Amygdala (tissue), 56 donors: ENCODE data around the gene TLE7.

ENCODE experiments used
- DNase-seq, 56 donors: peaks; one replicate each; lab custom pipeline; 2025; lab: John Stamatoyannopoulos, UW

The TLE7 gene

DNA sequence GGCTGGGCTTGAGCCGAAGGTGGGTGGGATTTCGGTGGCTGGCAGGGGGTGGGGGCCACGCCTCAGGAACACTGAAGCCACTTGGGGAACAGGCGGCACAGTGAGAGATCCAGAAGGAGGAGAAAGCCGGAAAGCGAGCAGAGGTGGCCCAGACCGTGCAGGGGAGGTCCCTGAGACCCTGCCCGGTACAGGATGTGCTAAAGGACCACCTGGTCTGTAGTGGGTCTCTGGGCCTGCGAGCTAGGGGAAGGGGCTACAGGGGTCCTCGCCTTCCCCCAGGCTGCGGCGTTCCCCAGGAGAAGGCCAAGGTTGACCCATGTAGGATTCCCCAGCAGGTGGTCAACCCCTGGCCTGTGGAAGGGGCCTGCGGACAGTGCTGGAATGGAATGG is at the start of gene TLE7:
Gene TLE7, minus strand, starts transcription at position 4 of the 390 bp plus-strand sequence. CDS start 8,730 bp downstream, outside the sequence.
- no peak for DNase-seq

GRCh38 chr16:71491054-71491453 is 49.2 kb upstream of the TLE7 start:
- no peak for DNase-seq

DNA sequence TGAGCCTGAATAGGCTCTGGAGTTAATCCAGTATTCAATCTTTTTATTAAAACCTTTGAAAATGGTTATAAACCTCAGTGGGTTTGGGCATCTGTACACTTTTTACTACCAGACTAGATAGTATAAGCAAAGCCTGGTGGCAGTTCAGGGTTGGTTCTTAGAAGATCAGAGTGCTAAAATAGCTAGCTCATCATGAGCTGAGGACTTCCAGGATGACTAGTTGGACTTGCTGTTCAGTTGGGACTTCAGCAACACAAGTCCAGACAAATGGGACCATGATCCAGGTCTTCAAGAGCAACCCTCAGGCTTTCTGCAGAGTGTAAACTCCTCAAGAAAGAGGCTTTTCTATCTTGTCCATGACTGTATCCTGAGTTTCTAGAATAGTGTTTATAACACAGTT is 48.5 kb upstream of the TLE7 start:
- no peak for DNase-seq

DNA sequence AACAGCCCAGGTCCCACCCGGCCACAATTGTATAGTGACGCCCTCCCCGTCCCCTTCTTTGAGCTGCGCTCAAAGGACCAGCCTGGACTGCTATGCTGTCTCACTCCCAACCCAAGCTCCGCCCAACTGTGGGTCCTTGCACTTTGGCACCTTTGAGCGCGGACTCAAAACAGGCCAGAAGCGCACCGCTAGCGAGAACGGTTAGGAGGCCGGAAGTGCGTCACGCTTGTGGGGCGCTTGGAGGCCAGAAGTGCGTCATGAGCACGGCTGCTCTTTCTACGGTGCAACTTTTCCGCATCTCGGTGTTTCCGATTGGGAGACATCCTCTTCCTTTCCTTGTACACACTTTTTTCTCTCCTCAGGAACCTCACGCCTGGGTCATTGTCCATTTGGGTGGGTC is 47.3 kb upstream of the TLE7 start, which contains the start of gene ZNF19:
Gene ZNF19, minus strand, starts transcription at position 203 of the 400 bp plus-strand sequence. CDS start 7,210 bp downstream, outside the sequence.
- DNase-seq = no peak

- DNase-seq = peak; percentile 22 to 94 (median 84)
Measured at GRCh38 chr16:71484006-71484893, 42.4 kb upstream of the TLE7 start.

- no peak for DNase-seq
Measured at GRCh38 chr16:71482569-71482968, 40.7 kb upstream of the TLE7 start.

DNA sequence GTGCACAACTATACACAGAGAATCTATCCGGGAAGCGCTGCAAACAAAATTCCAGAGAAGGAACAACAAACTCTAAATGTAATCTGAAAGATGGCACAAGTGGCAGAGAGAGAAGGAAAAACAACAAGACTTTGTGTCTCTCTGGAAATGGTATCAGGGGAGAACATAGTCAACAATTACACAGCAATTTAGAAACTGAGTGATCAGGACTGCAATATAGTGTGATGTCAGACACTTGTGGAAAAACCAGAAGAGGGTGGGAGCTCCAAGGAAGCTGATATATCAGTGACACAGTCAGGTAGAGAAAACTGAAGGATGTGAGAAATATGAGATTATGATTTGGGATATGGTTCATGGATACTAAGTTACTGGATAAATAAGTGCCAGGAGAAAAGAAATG is 39.1 kb upstream of the TLE7 start:
- DNase-seq = no peak

- peak in 10 of 56 donors; percentile 1 to 20 (median 5) for DNase-seq
Measured at GRCh38 chr16:71479420-71479819, 37.6 kb upstream of the TLE7 start.

DNA sequence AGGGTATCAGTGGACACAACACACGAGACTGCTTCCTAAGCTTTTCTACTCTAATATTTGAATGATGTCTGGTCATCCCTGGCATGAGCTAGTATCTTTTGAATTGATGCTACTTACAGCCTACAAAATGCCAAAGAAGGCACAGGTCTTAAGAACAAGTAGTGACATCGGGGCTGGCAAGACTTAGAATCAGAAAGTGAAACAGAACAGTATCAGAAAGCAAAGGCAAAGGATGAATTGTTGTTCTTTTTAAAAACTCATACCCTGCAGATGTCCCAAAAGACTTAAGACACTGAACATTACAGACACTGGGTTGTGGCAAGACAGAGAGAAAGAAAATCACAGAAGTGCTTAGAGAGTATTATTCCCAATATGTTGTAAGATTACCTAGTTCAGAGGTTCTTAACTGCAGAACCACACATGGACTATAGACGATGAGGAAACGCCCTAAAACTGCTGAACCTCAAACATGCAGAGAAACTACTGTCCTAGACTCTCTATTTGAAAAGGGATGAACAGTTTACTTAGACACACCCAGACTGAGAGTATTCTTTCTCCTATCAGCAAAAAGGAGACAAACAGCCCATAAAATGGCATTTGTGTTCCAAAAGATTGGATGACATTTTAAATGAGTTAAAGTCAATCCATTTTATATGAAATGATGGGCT is 34.7 kb upstream of the TLE7 start:
- no peak for DNase-seq

DNA sequence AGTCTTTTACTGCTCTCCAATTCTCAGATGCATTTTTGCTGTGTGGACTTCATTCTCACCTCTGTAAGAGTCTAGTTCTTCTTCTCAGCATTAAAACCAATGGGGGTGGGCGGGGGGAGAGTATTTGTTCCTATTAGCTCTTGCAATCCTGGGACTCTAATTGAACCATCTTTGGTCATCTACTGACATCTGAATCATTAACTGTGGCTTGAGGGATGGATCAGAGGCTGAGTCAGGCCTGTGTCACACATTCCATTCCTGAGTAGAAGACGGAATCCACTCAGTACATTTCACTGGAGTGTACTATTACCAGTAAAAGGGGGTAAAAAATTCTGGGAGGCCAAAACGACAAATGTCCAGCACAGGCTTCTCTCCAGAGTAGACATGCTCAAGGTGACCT is 33.0 kb upstream of the TLE7 start:
- no peak for DNase-seq

- no peak for DNase-seq
Measured at GRCh38 chr16:71473891-71474290, 32.0 kb upstream of the TLE7 start.

DNA sequence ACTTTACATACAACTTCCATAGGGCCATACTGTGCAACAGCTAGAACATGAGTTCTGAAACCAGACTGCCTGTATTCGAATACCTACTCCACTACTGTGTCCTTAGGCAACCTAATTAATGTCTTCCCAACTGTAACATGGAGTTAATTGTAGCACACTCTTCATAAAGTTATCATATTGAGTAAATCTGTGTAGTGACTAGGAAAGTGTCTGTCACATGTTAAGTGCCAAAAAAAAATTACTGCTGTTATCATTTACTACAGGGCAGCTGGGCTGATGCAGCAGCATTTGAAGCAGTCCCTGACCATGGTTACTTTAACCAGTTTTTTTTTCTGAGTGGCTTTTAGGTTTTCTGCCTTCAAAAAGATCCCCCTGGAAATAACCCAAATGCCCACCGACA is 31.1 kb upstream of the TLE7 start:
- no peak for DNase-seq

DNA sequence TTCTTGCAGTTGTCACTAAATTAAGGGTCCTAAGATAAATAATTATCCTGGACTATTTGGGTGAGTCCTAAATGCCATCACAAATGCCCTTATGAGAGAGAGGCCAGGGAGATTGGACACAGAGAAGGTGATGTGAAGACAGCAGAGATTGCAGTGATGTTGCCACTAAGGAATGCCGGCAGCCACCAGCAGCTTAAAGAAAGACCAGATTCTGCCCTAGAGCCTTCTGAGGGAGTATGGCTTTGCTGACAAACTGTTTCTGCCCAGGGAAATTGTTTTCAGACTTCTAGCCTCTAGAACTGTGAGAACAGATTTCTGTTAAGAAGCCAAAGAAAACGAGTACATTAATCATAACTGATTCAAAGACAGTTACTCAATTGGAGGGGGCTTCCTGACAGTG is 30.2 kb upstream of the TLE7 start:
- no peak for DNase-seq

DNA sequence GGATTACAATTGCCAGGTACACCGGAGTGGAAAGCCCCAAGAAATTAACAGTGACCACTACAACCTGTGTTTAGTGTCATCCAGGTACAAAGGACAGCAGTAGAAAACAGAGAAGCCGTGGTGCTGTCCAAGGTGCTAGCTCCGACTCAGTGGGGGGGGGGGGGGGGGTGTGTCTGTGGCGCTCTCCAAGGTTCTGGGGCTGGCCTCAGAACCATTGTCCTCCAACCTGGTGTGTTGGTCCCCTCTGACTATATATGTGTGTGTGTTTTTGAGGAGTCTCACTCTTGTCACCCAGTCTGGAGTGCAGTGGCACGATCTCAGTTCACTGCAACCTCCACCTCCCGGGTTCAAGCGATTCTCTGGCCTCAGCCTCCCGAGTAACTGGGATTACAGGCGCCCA is 26.0 kb upstream of the TLE7 start:
- peak in 1 of 56 donors; percentile 1 for DNase-seq

GRCh38 chr16:71464231-71464630 is 22.4 kb upstream of the TLE7 start:
- no peak for DNase-seq

- peak; percentile 5 to 89 (median 76) for DNase-seq
Measured at GRCh38 chr16:71461686-71462648, 20.1 kb upstream of the TLE7 start, which contains the start of gene ZNF23. TSS of gene ZNF23 (minus strand) at chr16:71462247. CDS start at chr16:71456796, 5,451 bp downstream.

DNA sequence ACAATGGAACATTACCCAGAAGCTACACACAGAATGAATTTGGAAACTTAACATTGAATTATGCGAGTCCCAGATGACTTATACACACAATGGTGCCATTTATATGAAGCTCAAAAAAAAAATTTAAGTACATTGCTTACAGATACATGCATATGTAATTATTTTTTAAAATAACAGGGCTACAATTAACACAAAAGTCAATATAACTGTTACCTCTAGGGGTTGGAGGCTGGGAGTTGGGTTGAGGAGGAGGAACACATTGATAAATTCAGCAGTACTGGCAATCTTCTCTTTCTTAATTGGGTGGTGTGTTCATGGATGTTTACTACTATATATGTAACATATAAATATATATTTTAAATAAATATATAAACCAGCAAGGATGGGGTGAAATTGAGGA is 19.1 kb upstream of the TLE7 start:
- no peak for DNase-seq

DNA sequence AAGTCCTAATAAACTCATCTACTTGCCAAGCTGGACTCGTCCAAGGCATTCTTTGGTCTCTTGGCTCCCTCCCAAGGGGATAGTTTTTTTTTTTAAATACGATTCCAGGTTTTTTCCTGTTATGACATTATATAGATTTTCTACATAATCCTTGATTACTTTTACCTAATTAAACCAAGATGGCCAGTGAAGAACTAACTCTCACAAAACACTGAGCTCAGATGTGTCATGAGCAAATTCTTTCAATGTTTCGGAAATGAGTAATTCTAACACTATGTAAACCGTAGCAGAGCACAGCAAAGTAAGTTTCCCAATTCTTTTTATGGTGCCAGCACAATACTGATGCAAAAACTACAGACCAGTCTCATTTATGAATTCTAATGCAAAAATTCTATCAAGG is 18.4 kb upstream of the TLE7 start:
- no peak for DNase-seq

- no peak for DNase-seq
Measured at GRCh38 chr16:71459510-71459909, 17.7 kb upstream of the TLE7 start.

GRCh38 chr16:71456801-71457200 is 14.9 kb upstream of the TLE7 start:
- no peak for DNase-seq
